K562 (cell line): ENCODE results near the gene TMEM95. TPM values are rescaled to one million over a fixed set of nuclear protein-coding genes. Genes with fewer than 3 reads are reported as not detected.

ENCODE experiments used
- CCAR2 ChIP-seq: fragments of 200-400 bp; formaldehyde crosslinking; IDR thresholded peaks from 2 replicates; pipeline ENCODE4 v1.6.1; 2017; ENCODE audit warnings: mild to moderate bottlenecking, low read depth, low read length
- EP400 ChIP-seq: fragments of 450-650 bp; IDR thresholded peaks from 2 replicates; pipeline ENCODE4 v1.6.1; 2017; ENCODE audit warnings: antibody characterized with exemption, mild to moderate bottlenecking, moderate library complexity
- MAFK ChIP-seq: IDR thresholded peaks from 2 replicates; pipeline ENCODE4 v1.6.1; 2011; ENCODE audit warnings: low read length, improper control_type of control experiment
- MEF2A ChIP-seq: IDR thresholded peaks from 2 replicates; pipeline ENCODE4 v1.6.1; 2011; ENCODE audit warnings: low read depth, mild to moderate bottlenecking, low read length, moderate library complexity; ENCODE audit not compliant: control insufficient read depth
- OTX1 ChIP-seq: fragments of 450-650 bp; formaldehyde crosslinking; IDR thresholded peaks from 2 replicates; pipeline ENCODE4 v1.4.0; 2022; ENCODE audit warnings: mild to moderate bottlenecking
- POLR2B ChIP-seq: fragments of 450-650 bp; IDR thresholded peaks from 2 replicates; pipeline ENCODE4 v1.6.1; 2018; ENCODE audit warnings: low read depth; ENCODE audit not compliant: partially characterized antibody
- ZBTB7A ChIP-seq: IDR thresholded peaks from 2 replicates; pipeline ENCODE4 v1.6.1; 2011; ENCODE audit warnings: low read depth, mild to moderate bottlenecking, low read length, moderate library complexity, borderline replicate concordance; ENCODE audit not compliant: control insufficient read depth
- polyA plus RNA-seq, 8 experiments: library from polyadenylated mRNA; depleted of rRNA in 4 of 8; stranded (reverse) in 5 of 8; unstranded in 3 of 8; fragments of >200 nt; fragmentation: Nextera tagmentation in 2 of 8; fragmentation: Illumina TruSeq in 1 of 8; extraction: Ambion mirVana in 2 of 8; extraction: Trizol in 1 of 8; gene quantifications; 2 replicates each; pipeline versions ENCODE4 v1.2.1 to v1.2.3, GENCODE V29; 2011 to 2014; ENCODE audit warnings: inconsistent platforms in 1 of 8, missing spikeins in 1 of 8
- total RNA-seq, 7 experiments: library from RNA; depleted of rRNA in 6 of 7; stranded (reverse); fragments of >200 nt in 6 of 7; fragmentation: Illumina TruSeq in 2 of 7; extraction: Trizol in 2 of 7; gene quantifications; 2 replicates each; pipeline versions ENCODE4 v1.2.1 to v1.2.3, GENCODE V29; 2011 to 2021; ENCODE audit warnings: low replicate concordance in 1 of 7
- TF ChIP-seq, protein P1 (sequence below): fragments of 200-800 bp; sonication (Bioruptor generic); IDR thresholded peaks from 2 replicates; pipeline ENCODE4 v1.6.1; 2017; ENCODE audit warnings: missing genetic modification characterization, missing compliant biosample characterization
- TF ChIP-seq, protein P2 (sequence below): fragments of 250-450 bp; sonication (Bioruptor Pico); IDR thresholded peaks from 2 replicates; pipeline ENCODE4 v1.5.0; 2021
- TF ChIP-seq, protein P3 (sequence below): fragments of 250-450 bp; sonication (Bioruptor Pico); IDR thresholded peaks from 2 replicates; pipeline ENCODE4 v1.8.0; 2021; ENCODE audit warnings: moderate library complexity, mild to moderate bottlenecking, inconsistent platforms
- TF ChIP-seq, protein P4 (sequence below): fragments of 450-650 bp; formaldehyde crosslinking; IDR thresholded peaks from 2 replicates; pipeline ENCODE4 v1.4.0; 2022; ENCODE audit warnings: mild to moderate bottlenecking, moderate library complexity
- TF ChIP-seq, protein P5 (sequence below): fragments of 450-650 bp; IDR thresholded peaks from 2 replicates; pipeline ENCODE4 v1.6.1; 2016; ENCODE audit warnings: borderline replicate concordance
- TF ChIP-seq, protein P6 (sequence below): fragments of 450-650 bp; formaldehyde crosslinking; IDR thresholded peaks from 2 replicates; pipeline ENCODE4 v1.4.0; 2020; ENCODE audit warnings: mild to moderate bottlenecking, moderate library complexity

The TMEM95 gene
- total and polyA plus RNA-seq, 9 of the 15 experiments (the other 6 are each of a cell fraction or from before 2014, with no cell fraction given) = not detected

DNA sequence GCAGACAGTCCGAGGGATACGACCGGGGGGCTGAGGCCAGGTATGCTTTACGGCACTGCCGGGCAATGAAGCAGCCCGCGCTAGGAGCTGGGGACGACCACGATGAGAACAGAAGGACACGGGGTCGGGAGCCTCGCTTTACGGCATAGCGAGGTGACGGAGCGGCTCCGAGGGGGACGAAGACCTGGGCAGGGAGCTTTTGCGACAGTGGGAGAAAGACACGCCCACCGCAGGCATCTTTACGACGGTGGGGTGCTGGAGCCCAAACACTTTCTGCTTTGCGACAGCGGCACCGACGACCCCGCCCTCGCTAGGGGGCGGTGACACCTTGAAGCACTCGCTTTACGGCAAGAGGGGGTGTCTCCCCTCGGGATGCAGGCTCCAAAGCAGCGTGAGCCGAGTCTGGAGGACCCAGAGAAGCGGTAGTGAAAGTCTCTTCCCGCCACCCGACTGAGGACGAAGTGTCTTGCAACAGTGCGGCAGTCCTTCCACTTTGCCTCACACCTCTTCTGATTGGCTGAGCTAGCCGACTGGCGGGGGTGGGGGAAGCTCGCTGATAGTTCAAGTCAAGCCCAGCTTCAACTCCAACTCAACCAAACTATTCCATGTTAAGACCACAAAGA, 25.5 kb upstream of the TMEM95 start (continued):
- TF ChIP-seq, protein P1, sequence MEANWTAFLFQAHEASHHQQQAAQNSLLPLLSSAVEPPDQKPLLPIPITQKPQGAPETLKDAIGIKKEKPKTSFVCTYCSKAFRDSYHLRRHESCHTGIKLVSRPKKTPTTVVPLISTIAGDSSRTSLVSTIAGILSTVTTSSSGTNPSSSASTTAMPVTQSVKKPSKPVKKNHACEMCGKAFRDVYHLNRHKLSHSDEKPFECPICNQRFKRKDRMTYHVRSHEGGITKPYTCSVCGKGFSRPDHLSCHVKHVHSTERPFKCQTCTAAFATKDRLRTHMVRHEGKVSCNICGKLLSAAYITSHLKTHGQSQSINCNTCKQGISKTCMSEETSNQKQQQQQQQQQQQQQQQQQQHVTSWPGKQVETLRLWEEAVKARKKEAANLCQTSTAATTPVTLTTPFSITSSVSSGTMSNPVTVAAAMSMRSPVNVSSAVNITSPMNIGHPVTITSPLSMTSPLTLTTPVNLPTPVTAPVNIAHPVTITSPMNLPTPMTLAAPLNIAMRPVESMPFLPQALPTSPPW (CRISPR knock-in tag) = peak; percentile 79
- TF ChIP-seq, protein P2, sequence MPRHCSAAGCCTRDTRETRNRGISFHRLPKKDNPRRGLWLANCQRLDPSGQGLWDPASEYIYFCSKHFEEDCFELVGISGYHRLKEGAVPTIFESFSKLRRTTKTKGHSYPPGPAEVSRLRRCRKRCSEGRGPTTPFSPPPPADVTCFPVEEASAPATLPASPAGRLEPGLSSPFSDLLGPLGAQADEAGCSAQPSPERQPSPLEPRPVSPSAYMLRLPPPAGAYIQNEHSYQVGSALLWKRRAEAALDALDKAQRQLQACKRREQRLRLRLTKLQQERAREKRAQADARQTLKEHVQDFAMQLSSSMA (CRISPR knock-in tag) = no peak
- TF ChIP-seq MAFK (no peak), OTX1 (no peak), CCAR2 (no peak), POLR2B (no peak), EP400 (peak; percentile 40; the same call in 1 of the 2 replicates), MEF2A (no peak), ZBTB7A (peak; percentile 74; the same call in 1 of the 2 replicates)
- TF ChIP-seq, protein P3, sequence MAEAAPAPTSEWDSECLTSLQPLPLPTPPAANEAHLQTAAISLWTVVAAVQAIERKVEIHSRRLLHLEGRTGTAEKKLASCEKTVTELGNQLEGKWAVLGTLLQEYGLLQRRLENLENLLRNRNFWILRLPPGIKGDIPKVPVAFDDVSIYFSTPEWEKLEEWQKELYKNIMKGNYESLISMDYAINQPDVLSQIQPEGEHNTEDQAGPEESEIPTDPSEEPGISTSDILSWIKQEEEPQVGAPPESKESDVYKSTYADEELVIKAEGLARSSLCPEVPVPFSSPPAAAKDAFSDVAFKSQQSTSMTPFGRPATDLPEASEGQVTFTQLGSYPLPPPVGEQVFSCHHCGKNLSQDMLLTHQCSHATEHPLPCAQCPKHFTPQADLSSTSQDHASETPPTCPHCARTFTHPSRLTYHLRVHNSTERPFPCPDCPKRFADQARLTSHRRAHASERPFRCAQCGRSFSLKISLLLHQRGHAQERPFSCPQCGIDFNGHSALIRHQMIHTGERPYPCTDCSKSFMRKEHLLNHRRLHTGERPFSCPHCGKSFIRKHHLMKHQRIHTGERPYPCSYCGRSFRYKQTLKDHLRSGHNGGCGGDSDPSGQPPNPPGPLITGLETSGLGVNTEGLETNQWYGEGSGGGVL (CRISPR knock-in tag) = no peak
- TF ChIP-seq, protein P4, sequence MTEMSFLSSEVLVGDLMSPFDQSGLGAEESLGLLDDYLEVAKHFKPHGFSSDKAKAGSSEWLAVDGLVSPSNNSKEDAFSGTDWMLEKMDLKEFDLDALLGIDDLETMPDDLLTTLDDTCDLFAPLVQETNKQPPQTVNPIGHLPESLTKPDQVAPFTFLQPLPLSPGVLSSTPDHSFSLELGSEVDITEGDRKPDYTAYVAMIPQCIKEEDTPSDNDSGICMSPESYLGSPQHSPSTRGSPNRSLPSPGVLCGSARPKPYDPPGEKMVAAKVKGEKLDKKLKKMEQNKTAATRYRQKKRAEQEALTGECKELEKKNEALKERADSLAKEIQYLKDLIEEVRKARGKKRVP (CRISPR knock-in tag) = no peak
- TF ChIP-seq, protein P5, sequence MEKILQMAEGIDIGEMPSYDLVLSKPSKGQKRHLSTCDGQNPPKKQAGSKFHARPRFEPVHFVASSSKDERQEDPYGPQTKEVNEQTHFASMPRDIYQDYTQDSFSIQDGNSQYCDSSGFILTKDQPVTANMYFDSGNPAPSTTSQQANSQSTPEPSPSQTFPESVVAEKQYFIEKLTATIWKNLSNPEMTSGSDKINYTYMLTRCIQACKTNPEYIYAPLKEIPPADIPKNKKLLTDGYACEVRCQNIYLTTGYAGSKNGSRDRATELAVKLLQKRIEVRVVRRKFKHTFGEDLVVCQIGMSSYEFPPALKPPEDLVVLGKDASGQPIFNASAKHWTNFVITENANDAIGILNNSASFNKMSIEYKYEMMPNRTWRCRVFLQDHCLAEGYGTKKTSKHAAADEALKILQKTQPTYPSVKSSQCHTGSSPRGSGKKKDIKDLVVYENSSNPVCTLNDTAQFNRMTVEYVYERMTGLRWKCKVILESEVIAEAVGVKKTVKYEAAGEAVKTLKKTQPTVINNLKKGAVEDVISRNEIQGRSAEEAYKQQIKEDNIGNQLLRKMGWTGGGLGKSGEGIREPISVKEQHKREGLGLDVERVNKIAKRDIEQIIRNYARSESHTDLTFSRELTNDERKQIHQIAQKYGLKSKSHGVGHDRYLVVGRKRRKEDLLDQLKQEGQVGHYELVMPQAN = no peak; the same call in 1 of the 2 replicates
- TF ChIP-seq, protein P6, sequence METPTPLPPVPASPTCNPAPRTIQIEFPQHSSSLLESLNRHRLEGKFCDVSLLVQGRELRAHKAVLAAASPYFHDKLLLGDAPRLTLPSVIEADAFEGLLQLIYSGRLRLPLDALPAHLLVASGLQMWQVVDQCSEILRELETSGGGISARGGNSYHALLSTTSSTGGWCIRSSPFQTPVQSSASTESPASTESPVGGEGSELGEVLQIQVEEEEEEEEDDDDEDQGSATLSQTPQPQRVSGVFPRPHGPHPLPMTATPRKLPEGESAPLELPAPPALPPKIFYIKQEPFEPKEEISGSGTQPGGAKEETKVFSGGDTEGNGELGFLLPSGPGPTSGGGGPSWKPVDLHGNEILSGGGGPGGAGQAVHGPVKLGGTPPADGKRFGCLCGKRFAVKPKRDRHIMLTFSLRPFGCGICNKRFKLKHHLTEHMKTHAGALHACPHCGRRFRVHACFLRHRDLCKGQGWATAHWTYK (CRISPR knock-in tag) = no peak
